ENCODE measurements around the gene PXT1. TPM values are rescaled to one million over a fixed set of nuclear protein-coding genes. Genes with fewer than 3 reads are reported as not detected.
A peak's percentile ranks its signal among the peaks of the same experiment; 100 is the strongest.
"Not testable (repeated sequence)": the region's sequence is repeated elsewhere in the genome, so short reads cannot be mapped to it uniquely, and the experiment has no call there.

The PXT1 gene
- total RNA-seq, 1 donor from 2014 or later: not detected

- H3K4me1 ChIP-seq: peaks cover 16% of the 10 kb centered on the region
- ATAC-seq (no peak), DNase-seq (no peak)
Measured at GRCh38 chr6:36459501-36459900, 16.8 kb upstream of the PXT1 start.

DNA sequence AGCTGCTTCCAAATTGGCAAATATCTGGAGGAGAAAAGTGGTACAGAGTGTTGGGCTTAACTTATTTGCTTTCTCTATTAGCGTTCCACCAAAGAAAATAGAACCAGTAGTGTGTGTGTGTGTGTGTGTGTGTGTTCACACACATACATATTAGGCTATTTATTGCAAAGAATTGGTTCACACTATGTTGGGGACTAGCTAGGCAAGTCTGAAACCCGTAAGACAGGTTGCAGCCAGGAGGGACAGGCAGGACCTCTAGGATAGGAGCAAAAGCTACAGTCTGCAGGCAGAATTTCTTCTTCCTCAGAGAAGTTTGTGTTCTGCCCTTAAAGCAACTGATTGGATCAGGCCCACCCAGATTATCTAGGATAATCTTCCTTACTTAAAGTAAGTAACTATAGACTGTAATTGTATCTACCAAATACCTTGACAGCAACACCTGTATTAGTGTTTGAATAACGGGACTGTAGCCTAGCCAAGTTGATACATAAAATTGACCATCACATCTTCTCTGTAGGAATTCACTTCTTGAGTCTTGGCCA lies 12.9 kb upstream of the PXT1 start:
- Histone ChIP-seq H3K4me1 (peaks cover 9% of the 10 kb centered on the region), H3K27me3 (no peaks in the 10 kb centered on the region), H3K36me3 (peaks cover 9% of the 10 kb centered on the region), H3K9me3 (no peaks in the 10 kb centered on the region), H3K27ac (no peak overlapping the region), H3K4me3 (no peak overlapping the region)
- intact Hi-C loops (cut with DNase I): no loop called here
- no peak for TF ChIP-seq CTCF (IDR thresholded peaks at IDR 0.05)
- DNase-seq (no peak), ATAC-seq (peak; percentile 57)

More at GRCh38 chr6:36459501-36459900, 16.8 kb upstream of the PXT1 start:
- Histone ChIP-seq H3K36me3 (no peaks in the 10 kb centered on the region), H3K9me3 (no peaks in the 10 kb centered on the region), H3K27me3 (no peaks in the 10 kb centered on the region), H3K4me3 (no peak overlapping the region), H3K27ac (no peak overlapping the region)
- intact Hi-C loops (cut with DNase I): no loop called here
- no peak for TF ChIP-seq CTCF (IDR thresholded peaks at IDR 0.05)

DNA sequence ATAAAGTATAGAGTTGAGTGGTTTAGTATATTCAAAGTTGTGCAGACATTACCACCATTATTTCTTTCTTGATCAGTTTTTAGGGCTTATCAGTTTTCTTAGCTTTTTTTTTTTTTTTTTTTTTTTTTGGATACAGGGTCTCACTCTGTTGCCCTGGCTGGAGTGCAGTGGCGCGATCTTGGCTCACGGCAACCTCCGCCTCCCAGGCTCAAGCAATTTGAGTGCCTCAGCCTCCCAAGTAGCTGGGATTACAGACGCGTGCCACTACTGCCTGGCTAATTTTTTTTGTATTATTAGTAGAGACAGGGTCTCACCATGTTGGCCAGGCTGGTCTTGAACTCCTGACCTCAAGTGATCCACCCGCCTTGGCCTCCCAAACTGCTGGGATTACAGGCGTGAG lies 10.2 kb upstream of the PXT1 start:
- H3K4me1 ChIP-seq; H3K27me3 ChIP-seq; intact Hi-C loops (cut with DNase I); ATAC-seq; H3K36me3 ChIP-seq; H3K4me3 ChIP-seq; DNase-seq; H3K9me3 ChIP-seq; H3K27ac ChIP-seq: not testable (repeated sequence)

GRCh38 chr6:36449173-36449572 lies 6.5 kb upstream of the PXT1 start:
- H3K27ac ChIP-seq; DNase-seq; H3K36me3 ChIP-seq; H3K27me3 ChIP-seq; intact Hi-C loops (cut with DNase I); ATAC-seq; H3K4me3 ChIP-seq; H3K9me3 ChIP-seq: not testable (repeated sequence)
- peaks cover 21% of the 10 kb centered on the region for H3K4me1 ChIP-seq

GRCh38 chr6:36445621-36446020 lies 3.0 kb upstream of the PXT1 start:
- Histone ChIP-seq H3K27ac (no peak overlapping the region), H3K27me3 (no peaks in the 10 kb centered on the region), H3K4me1 (peaks cover 42% of the 10 kb centered on the region), H3K9me3 (no peaks in the 10 kb centered on the region), H3K4me3 (no peak overlapping the region), H3K36me3 (no peaks in the 10 kb centered on the region)
- ATAC-seq (no peak), DNase-seq (no peak)
- intact Hi-C loops (cut with DNase I): no loop called here
- no peak for TF ChIP-seq CTCF (IDR thresholded peaks at IDR 0.05)

GRCh38 chr6:36444470-36444869 lies 1.8 kb upstream of the PXT1 start:
- intact Hi-C loops (cut with DNase I): no loop called here
- H3K27ac ChIP-seq: peak overlapping the region; percentile 94

More at GRCh38 chr6:36444470-36444869, 1.8 kb upstream of the PXT1 start:
- DNase-seq (no peak), ATAC-seq (no peak)
- Histone ChIP-seq H3K4me3 (peak overlapping the region; percentile 79), H3K27me3 (no peaks in the 10 kb centered on the region), H3K4me1 (peaks cover 42% of the 10 kb centered on the region), H3K36me3 (no peaks in the 10 kb centered on the region), H3K9me3 (no peaks in the 10 kb centered on the region)
- TF ChIP-seq CTCF (IDR thresholded peaks at IDR 0.05): no peak

All from upper lobe of right lung (tissue), 1 donor.